Activated CD8-positive, alpha-beta memory T cell treated with anti-CD3 and anti-CD28 coated beads, Interleukin-2, amount 50 U/mL, for 24 hours (primary cell): ENCODE results near the gene LDLRAD1.
"Not testable (repeated sequence)": the region's sequence is repeated elsewhere in the genome, so short reads cannot be mapped to it uniquely, and the experiment has no call there.

Experiments
- DNase-seq: peaks from one replicate; pipeline ENCODE4 v3.0.0-alpha.2; 2020; ENCODE audit errors: extremely low read depth

LDLRAD1 gene

GRCh38 chr1:54016343-54017282, 1.4 kb downstream of the LDLRAD1 start:
- no peak for DNase-seq

GRCh38 chr1:54014009-54014629, 3.9 kb downstream of the LDLRAD1 start:
- no peak for DNase-seq

- no peak for DNase-seq
These were observed 4.5 kb downstream of the LDLRAD1 start for GRCh38 chr1:54013393-54014008.

- no peak for DNase-seq
These were observed 5.1 kb downstream of the LDLRAD1 start for GRCh38 chr1:54012863-54013262.

GRCh38 chr1:54012008-54012325, 6.0 kb downstream of the LDLRAD1 start:
- no peak for DNase-seq

GRCh38 chr1:54011316-54012007, 6.5 kb downstream of the LDLRAD1 start:
- DNase-seq = no peak

GRCh38 chr1:54010415-54011117, 7.4 kb downstream of the LDLRAD1 start:
- DNase-seq = no peak

- DNase-seq = no peak
These were observed 8.6 kb downstream of the LDLRAD1 start for GRCh38 chr1:54009406-54009805.

- DNase-seq = no peak
These were observed 9.1 kb downstream of the LDLRAD1 start for GRCh38 chr1:54008876-54009275.

GRCh38 chr1:54007613-54008012, 10.4 kb downstream of the LDLRAD1 start:
- no peak for DNase-seq

- DNase-seq = no peak
These were observed 11.5 kb downstream of the LDLRAD1 start for GRCh38 chr1:54006508-54006907.

GRCh38 chr1:54004481-54005049, 13.4 kb downstream of the LDLRAD1 start:
- DNase-seq = no peak

GRCh38 chr1:54003750-54004480, 14.1 kb downstream of the LDLRAD1 start:
- DNase-seq = not testable (repeated sequence)

GRCh38 chr1:54003249-54003646, 14.7 kb downstream of the LDLRAD1 start:
- no peak for DNase-seq

- no peak for DNase-seq
These were observed 15.3 kb downstream of the LDLRAD1 start for GRCh38 chr1:54002544-54003248.

GRCh38 chr1:54001591-54001990, 16.4 kb downstream of the LDLRAD1 start:
- DNase-seq = no peak

GRCh38 chr1:53999920-54000319, 18.1 kb downstream of the LDLRAD1 start:
- DNase-seq = no peak

GRCh38 chr1:53998223-53998622, 19.8 kb downstream of the LDLRAD1 start:
- DNase-seq = no peak

GRCh38 chr1:53995683-53996082, 22.3 kb downstream of the LDLRAD1 start:
- DNase-seq = no peak

GRCh38 chr1:53994516-53994915, 23.5 kb downstream of the LDLRAD1 start:
- not testable (repeated sequence) for DNase-seq
